GM23338 (cell line): ENCODE data around the gene OLFM1. TPM values are rescaled to one million over a fixed set of nuclear protein-coding genes. Genes with fewer than 3 reads are reported as not detected.

Source experiments
- ATAC-seq: fragments of 200-7000 bp; cut with Tn5 transposase; 3 replicates; pipeline ENCODE4 v1.9.1; 2020
- DNase-seq: peaks from one replicate; pipeline ENCODE4 v3.0.0-alpha.2; 2015; ENCODE audit warnings: low spot score
- H2AFZ ChIP-seq: fragments of 200-600 bp; sonication (generic); 2 replicates; pipeline ENCODE4 v1.8.0; 2016; ENCODE audit warnings: antibody characterized with exemption, mild to moderate bottlenecking, moderate library complexity
- H3F3A ChIP-seq: fragments of 200-600 bp; sonication (generic); replicated peaks from 2 replicates; pipeline ENCODE4 v1.8.0; 2017; ENCODE audit warnings: antibody characterized with exemption, mixed run types, low read depth
- H3K27ac ChIP-seq: fragments of 200-600 bp; sonication (generic); 2 replicates; pipeline ENCODE4 v1.6.1; 2016; ENCODE audit warnings: low read depth
- H3K27me3 ChIP-seq: fragments of 200-600 bp; sonication (generic); 2 replicates; pipeline ENCODE4 v1.8.0; 2016; ENCODE audit warnings: mild to moderate bottlenecking, mixed run types, moderate library complexity; ENCODE audit not compliant: insufficient read depth
- H3K36me3 ChIP-seq: fragments of 200-600 bp; sonication (generic); 2 replicates; pipeline ENCODE4 v1.8.0; 2016; ENCODE audit warnings: mild to moderate bottlenecking; ENCODE audit not compliant: insufficient read depth
- H3K4me1 ChIP-seq: fragments of 200-600 bp; sonication (generic); 2 replicates; pipeline ENCODE4 v1.8.0; 2016; ENCODE audit warnings: mild to moderate bottlenecking, moderate library complexity; ENCODE audit not compliant: insufficient read depth
- H3K4me2 ChIP-seq: fragments of 200-600 bp; sonication (generic); 2 replicates; pipeline ENCODE4 v1.7.1; 2017; ENCODE audit warnings: mixed run types
- H3K4me3 ChIP-seq: fragments of 200-600 bp; sonication (generic); 2 replicates; pipeline ENCODE4 v1.6.1; 2016; ENCODE audit warnings: mixed run types
- H3K79me2 ChIP-seq: fragments of 200-600 bp; sonication (generic); replicated peaks from 2 replicates; pipeline ENCODE4 v1.8.0; 2017; ENCODE audit warnings: mild to moderate bottlenecking; ENCODE audit not compliant: insufficient read depth
- H3K9me2 ChIP-seq: fragments of 200-600 bp; sonication (generic); 2 replicates; pipeline ENCODE4 v1.8.0; 2017; ENCODE audit not compliant: insufficient read depth
- H4K20me1 ChIP-seq: fragments of 200-600 bp; sonication (generic); replicated peaks from 2 replicates; pipeline ENCODE4 v1.8.0; 2017; ENCODE audit warnings: mild to moderate bottlenecking; ENCODE audit not compliant: insufficient read depth
- H3K27ac Mint-ChIP-seq: 2 replicates; pipeline ENCODE4 v1.8.0; 2020; ENCODE audit warnings: inconsistent platforms, mild to moderate bottlenecking, moderate library complexity, mixed read lengths
- H3K27me3 Mint-ChIP-seq: 3 replicates; pipeline ENCODE4 v1.8.0; 2022; ENCODE audit warnings: low read depth, mild to moderate bottlenecking, moderate library complexity, mixed read lengths, inconsistent platforms; ENCODE audit not compliant: insufficient read depth, poor library complexity
- H3K36me3 Mint-ChIP-seq: 3 replicates; pipeline ENCODE4 v1.8.0; 2021; ENCODE audit warnings: low read depth, mild to moderate bottlenecking, inconsistent platforms, moderate library complexity, mixed read lengths
- H3K4me1 Mint-ChIP-seq: 3 replicates; pipeline ENCODE4 v1.8.0; 2020; ENCODE audit warnings: mild to moderate bottlenecking, inconsistent platforms, mixed read lengths
- H3K4me3 Mint-ChIP-seq: 3 replicates; pipeline ENCODE4 v1.8.0; 2021; ENCODE audit warnings: moderate library complexity, mild to moderate bottlenecking, inconsistent platforms, mixed read lengths
- H3K9me3 Mint-ChIP-seq: 3 replicates; pipeline ENCODE4 v1.8.0; 2020; ENCODE audit warnings: moderate library complexity, mild to moderate bottlenecking, inconsistent platforms, mixed read lengths
- CREB1 ChIP-seq: fragments of 250-450 bp; sonication (Bioruptor Pico); IDR thresholded peaks from 2 replicates; pipeline ENCODE4 v1.5.0; 2020; ENCODE audit warnings: low read depth, mild to moderate bottlenecking, moderate library complexity
- EZH2 ChIP-seq: fragments of 200-600 bp; sonication (generic); IDR thresholded peaks from one replicate; pipeline ENCODE4 v1.8.0; 2017; ENCODE audit warnings: antibody characterized with exemption, mild to moderate bottlenecking, low read depth; ENCODE audit not compliant: unreplicated experiment
- EZH2phosphoT487 ChIP-seq: fragments of 200-600 bp; sonication (generic); IDR thresholded peaks from one replicate; pipeline ENCODE4 v1.8.1; 2018; ENCODE audit warnings: antibody characterized with exemption; ENCODE audit not compliant: unreplicated experiment
- NANOG ChIP-seq: IDR thresholded peaks from 2 replicates; pipeline ENCODE4 v1.6.1; 2016; ENCODE audit warnings: antibody characterized with exemption, borderline replicate concordance
- POLR2AphosphoS5 ChIP-seq: IDR thresholded peaks from 2 replicates; pipeline ENCODE4 v1.6.1; 2016; ENCODE audit warnings: antibody characterized with exemption, low read depth
- STAT1 ChIP-seq: IDR thresholded peaks from one replicate; pipeline ENCODE4 v1.6.1; 2016; ENCODE audit warnings: antibody characterized with exemption; ENCODE audit not compliant: unreplicated experiment
- ZNF331 ChIP-seq: fragments of 250-450 bp; sonication (Bioruptor Pico); IDR thresholded peaks from 2 replicates; pipeline ENCODE4 v1.5.0; 2020; ENCODE audit warnings: low read depth, mild to moderate bottlenecking, moderate library complexity
- polyA plus RNA-seq: library from polyadenylated mRNA; unstranded; fragments of >200 nt; fragmentation: Nextera tagmentation; extraction: Ambion mirVana; gene quantifications from 2 replicates; pipeline ENCODE4 v1.2.1, GENCODE V29; 2016
- total RNA-seq: library from RNA; depleted of rRNA; stranded (reverse); fragments of >200 nt; shearing (Covaris generic); gene quantifications from 2 replicates; pipeline ENCODE4 v1.2.3, GENCODE V29; 2014
- TF ChIP-seq, protein P1 (sequence below): IDR thresholded peaks from 2 replicates; pipeline ENCODE4 v1.6.1; 2016; ENCODE audit warnings: antibody characterized with exemption
- TF ChIP-seq, protein P2 (sequence below), 2 experiments: fragments of 200-600 bp in 1 of 2; sonication (generic) in 1 of 2; conservative IDR thresholded peaks; 2 replicates each; pipeline versions ENCODE4 v1.5.1 to v1.6.1; 2016 to 2017; ENCODE audit warnings: antibody characterized with exemption in 2 of 2, low read depth in 2 of 2, mild to moderate bottlenecking in 2 of 2, moderate library complexity in 1 of 2
- TF ChIP-seq, protein P3 (sequence below): IDR thresholded peaks from one replicate; pipeline ENCODE4 v1.6.1; 2018; ENCODE audit warnings: antibody characterized with exemption; ENCODE audit not compliant: unreplicated experiment

OLFM1 gene
- total and polyA plus RNA-seq, 2 experiments from 2014 or later: 20.6 to 40.1 TPM

GRCh38 chr9:135116881-135117280, 29.4 kb downstream of the OLFM1 start:
- H3K4me3 ChIP-seq: no peak overlapping the region
- TF ChIP-seq, protein P1, sequence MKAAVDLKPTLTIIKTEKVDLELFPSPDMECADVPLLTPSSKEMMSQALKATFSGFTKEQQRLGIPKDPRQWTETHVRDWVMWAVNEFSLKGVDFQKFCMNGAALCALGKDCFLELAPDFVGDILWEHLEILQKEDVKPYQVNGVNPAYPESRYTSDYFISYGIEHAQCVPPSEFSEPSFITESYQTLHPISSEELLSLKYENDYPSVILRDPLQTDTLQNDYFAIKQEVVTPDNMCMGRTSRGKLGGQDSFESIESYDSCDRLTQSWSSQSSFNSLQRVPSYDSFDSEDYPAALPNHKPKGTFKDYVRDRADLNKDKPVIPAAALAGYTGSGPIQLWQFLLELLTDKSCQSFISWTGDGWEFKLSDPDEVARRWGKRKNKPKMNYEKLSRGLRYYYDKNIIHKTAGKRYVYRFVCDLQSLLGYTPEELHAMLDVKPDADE: no peak
- TF ChIP-seq, protein P2, sequence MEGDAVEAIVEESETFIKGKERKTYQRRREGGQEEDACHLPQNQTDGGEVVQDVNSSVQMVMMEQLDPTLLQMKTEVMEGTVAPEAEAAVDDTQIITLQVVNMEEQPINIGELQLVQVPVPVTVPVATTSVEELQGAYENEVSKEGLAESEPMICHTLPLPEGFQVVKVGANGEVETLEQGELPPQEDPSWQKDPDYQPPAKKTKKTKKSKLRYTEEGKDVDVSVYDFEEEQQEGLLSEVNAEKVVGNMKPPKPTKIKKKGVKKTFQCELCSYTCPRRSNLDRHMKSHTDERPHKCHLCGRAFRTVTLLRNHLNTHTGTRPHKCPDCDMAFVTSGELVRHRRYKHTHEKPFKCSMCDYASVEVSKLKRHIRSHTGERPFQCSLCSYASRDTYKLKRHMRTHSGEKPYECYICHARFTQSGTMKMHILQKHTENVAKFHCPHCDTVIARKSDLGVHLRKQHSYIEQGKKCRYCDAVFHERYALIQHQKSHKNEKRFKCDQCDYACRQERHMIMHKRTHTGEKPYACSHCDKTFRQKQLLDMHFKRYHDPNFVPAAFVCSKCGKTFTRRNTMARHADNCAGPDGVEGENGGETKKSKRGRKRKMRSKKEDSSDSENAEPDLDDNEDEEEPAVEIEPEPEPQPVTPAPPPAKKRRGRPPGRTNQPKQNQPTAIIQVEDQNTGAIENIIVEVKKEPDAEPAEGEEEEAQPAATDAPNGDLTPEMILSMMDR (conservative IDR thresholded peaks at IDR 0.05; ENCODE audit: low read depth in 2 of 2): no peak
- ATAC-seq (no peak), DNase-seq (no peak)
- H2AFZ ChIP-seq: no peak overlapping the region
- Mint-ChIP-seq H3K4me1 (no peaks in the 10 kb centered on the region; the same call in 2 of the 3 replicates), H3K36me3 (peaks cover 39% of the 10 kb centered on the region), H3K4me3 (no peak overlapping the region), H3K9me3 (peaks cover 17% of the 10 kb centered on the region), H3K27ac (no peak overlapping the region), H3K27me3 (peaks cover 2% of the 10 kb centered on the region)
- H3K4me2 ChIP-seq: no peak overlapping the region
- H3K79me2 ChIP-seq: no peaks in the 10 kb centered on the region
- H3F3A ChIP-seq: no peaks in the 10 kb centered on the region
- H3K27me3 ChIP-seq: no peaks in the 10 kb centered on the region
- no peaks in the 10 kb centered on the region for H3K4me1 ChIP-seq
- H3K9me2 ChIP-seq: no peaks in the 10 kb centered on the region
- H4K20me1 ChIP-seq: no peaks in the 10 kb centered on the region
- no peaks in the 10 kb centered on the region for H3K36me3 ChIP-seq
- H3K27ac ChIP-seq: no peak overlapping the region

DNA sequence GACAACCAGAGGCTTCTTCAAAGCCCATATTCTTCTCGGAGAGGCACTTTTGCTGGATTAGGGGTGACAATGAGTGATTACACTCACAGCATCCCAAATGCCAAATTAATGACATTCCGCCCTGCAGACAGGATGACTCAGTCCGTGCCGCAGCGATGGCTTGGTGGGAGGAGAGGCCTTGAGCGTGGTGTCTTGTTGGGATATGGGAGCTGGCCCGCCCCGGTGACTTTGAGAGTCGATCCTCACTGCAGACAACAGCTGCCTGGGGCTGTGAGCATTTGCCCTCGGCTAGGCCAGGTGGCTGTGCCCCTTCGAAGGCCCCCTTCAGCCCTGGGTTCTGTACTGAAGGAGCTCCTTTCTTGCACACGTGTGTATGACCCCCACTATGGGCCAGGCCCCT, 29.8 kb downstream of the OLFM1 start:
- Mint-ChIP-seq H3K9me3 (peaks cover 17% of the 10 kb centered on the region), H3K4me3 (no peak overlapping the region), H3K27me3 (peaks cover 4% of the 10 kb centered on the region), H3K36me3 (peaks cover 39% of the 10 kb centered on the region), H3K4me1 (no peaks in the 10 kb centered on the region; the same call in 2 of the 3 replicates), H3K27ac (no peak overlapping the region)
- Histone ChIP-seq H3K79me2 (no peaks in the 10 kb centered on the region), H3K27me3 (no peaks in the 10 kb centered on the region), H3K36me3 (no peaks in the 10 kb centered on the region), H3F3A (no peaks in the 10 kb centered on the region), H3K4me2 (no peak overlapping the region), H3K9me2 (no peaks in the 10 kb centered on the region), H4K20me1 (no peaks in the 10 kb centered on the region), H2AFZ (no peak overlapping the region), H3K27ac (no peak overlapping the region), H3K4me3 (no peak overlapping the region), H3K4me1 (no peaks in the 10 kb centered on the region)
- ATAC-seq: no peak
- no peak for DNase-seq
- TF ChIP-seq NANOG (no peak), ZNF331 (CRISPR knock-in tag) (no peak), STAT1 (no peak), POLR2AphosphoS5 (no peak), CREB1 (CRISPR knock-in tag) (no peak), EZH2 (no peak), EZH2phosphoT487 (no peak)
- TF ChIP-seq, protein P3, sequence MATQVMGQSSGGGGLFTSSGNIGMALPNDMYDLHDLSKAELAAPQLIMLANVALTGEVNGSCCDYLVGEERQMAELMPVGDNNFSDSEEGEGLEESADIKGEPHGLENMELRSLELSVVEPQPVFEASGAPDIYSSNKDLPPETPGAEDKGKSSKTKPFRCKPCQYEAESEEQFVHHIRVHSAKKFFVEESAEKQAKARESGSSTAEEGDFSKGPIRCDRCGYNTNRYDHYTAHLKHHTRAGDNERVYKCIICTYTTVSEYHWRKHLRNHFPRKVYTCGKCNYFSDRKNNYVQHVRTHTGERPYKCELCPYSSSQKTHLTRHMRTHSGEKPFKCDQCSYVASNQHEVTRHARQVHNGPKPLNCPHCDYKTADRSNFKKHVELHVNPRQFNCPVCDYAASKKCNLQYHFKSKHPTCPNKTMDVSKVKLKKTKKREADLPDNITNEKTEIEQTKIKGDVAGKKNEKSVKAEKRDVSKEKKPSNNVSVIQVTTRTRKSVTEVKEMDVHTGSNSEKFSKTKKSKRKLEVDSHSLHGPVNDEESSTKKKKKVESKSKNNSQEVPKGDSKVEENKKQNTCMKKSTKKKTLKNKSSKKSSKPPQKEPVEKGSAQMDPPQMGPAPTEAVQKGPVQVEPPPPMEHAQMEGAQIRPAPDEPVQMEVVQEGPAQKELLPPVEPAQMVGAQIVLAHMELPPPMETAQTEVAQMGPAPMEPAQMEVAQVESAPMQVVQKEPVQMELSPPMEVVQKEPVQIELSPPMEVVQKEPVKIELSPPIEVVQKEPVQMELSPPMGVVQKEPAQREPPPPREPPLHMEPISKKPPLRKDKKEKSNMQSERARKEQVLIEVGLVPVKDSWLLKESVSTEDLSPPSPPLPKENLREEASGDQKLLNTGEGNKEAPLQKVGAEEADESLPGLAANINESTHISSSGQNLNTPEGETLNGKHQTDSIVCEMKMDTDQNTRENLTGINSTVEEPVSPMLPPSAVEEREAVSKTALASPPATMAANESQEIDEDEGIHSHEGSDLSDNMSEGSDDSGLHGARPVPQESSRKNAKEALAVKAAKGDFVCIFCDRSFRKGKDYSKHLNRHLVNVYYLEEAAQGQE: no peak
- TF ChIP-seq, protein P2 (conservative IDR thresholded peaks at IDR 0.05; ENCODE audit: low read depth in 2 of 2): no peak
- TF ChIP-seq, protein P1: no peak
